Testis (tissue), 2 donors: ENCODE data around the gene STX12.

Experiments used
- POLR2A ChIP-seq: fragments of 450-650 bp; IDR thresholded peaks from one replicate; pipeline ENCODE4 v1.6.1; 2017; ENCODE audit warnings: antibody characterized with exemption, mild to moderate bottlenecking, moderate library complexity
- TF ChIP-seq, protein P1 (sequence below), 3 experiments: fragments of 450-650 bp in 2 of 3; fragments of 200-600 bp in 1 of 3; sonication (generic) in 1 of 3; IDR thresholded peaks; one replicate each; pipeline ENCODE4 v1.5.1; 2016 to 2019; ENCODE audit warnings: antibody characterized with exemption in 3 of 3, mild to moderate bottlenecking in 2 of 3, moderate library complexity in 1 of 3

DNA sequence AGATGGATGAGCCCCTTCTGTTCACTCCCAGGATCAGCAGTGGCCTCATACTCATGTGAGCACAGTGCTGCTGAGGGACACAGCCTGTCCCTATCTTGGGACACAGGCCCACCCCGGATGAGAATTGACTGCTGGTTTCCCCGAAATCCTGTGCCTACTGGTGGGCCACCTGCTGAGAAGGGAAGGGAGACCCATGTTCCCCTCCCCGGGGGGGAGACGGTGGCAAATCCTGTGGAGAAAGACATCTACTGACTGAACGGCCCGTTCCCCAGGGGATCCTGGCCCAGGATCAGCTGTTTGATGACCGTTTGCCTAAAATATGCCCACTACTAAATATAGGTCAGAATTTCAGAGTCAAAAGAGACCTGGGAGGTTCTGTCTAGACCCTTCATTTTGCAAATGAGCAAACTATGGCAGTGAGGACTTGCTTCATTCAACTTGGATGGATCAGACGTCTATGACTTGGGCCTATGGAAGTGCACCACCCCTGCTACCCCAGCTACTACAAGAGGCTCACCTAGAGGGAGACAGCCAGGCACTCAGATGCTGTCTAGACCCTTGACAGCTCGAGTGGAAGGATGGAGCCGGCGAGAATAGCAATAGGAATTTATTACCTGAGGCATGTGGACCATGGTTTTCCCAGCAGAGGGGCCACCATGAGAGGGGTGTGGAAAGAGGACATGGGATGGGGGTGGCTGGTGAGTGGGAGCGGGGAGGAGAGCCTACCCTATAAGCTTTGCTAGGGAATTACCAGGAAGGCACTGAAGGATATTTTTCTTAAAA is 83.7 kb downstream of the STX12 start:
- TF ChIP-seq, protein P1, sequence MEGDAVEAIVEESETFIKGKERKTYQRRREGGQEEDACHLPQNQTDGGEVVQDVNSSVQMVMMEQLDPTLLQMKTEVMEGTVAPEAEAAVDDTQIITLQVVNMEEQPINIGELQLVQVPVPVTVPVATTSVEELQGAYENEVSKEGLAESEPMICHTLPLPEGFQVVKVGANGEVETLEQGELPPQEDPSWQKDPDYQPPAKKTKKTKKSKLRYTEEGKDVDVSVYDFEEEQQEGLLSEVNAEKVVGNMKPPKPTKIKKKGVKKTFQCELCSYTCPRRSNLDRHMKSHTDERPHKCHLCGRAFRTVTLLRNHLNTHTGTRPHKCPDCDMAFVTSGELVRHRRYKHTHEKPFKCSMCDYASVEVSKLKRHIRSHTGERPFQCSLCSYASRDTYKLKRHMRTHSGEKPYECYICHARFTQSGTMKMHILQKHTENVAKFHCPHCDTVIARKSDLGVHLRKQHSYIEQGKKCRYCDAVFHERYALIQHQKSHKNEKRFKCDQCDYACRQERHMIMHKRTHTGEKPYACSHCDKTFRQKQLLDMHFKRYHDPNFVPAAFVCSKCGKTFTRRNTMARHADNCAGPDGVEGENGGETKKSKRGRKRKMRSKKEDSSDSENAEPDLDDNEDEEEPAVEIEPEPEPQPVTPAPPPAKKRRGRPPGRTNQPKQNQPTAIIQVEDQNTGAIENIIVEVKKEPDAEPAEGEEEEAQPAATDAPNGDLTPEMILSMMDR (IDR thresholded peaks at IDR 0.05), result no peak
- TF ChIP-seq POLR2A, result no peak
